HEK293 (cell line): ENCODE results near the gene ZNF197.

Experiments used
- CTCF ChIA-PET: fragments of 350-600 bp; formaldehyde crosslinking; extraction: SDS; loops from one replicate; lab custom pipeline; 2021; ENCODE audit warnings: antibody characterized with exemption; lab: Yijun Ruan, JAX
- POLR2A ChIA-PET: fragments of 300-600 bp; formaldehyde crosslinking; extraction: SDS; loops from one replicate; lab custom pipeline; 2020; ENCODE audit warnings: antibody characterized with exemption, inconsistent platforms; lab: Yijun Ruan, JAX
- H3K27ac ChIP-seq: fragments of 200-500 bp; sonication (Bioruptor generic); 2 replicates; pipeline ENCODE4 v1.5.1; 2014; ENCODE audit warnings: low read depth, low read length, control low read depth, inconsistent platforms; ENCODE audit errors: extremely low read depth
- H3K36me3 ChIP-seq, 2 experiments: fragments of 200-500 bp in 1 of 2; sonication (Bioruptor generic) in 1 of 2; 1 replicate in 1 of 2; 2 replicates in 1 of 2; pipeline ENCODE4 v1.5.1; 2014 to 2017; ENCODE audit warnings: inconsistent platforms in 2 of 2, low read length in 2 of 2; ENCODE audit not compliant: control insufficient read depth in 2 of 2, insufficient read depth in 1 of 2
- H3K4me1 ChIP-seq: fragments of 200-500 bp; sonication (Bioruptor generic); 2 replicates; pipeline ENCODE4 v1.5.1; 2014; ENCODE audit warnings: mild to moderate bottlenecking, low read length, inconsistent platforms; ENCODE audit not compliant: control insufficient read depth, insufficient read depth
- H3K4me3 ChIP-seq: 2 replicates; pipeline ENCODE4 v1.5.1; 2011; ENCODE audit warnings: low read depth, mild to moderate bottlenecking, control low read depth, low read length, moderate library complexity
- H3K9me3 ChIP-seq: fragments of 200-500 bp; sonication (Bioruptor generic); 2 replicates; pipeline ENCODE4 v1.5.1; 2014; ENCODE audit warnings: low read depth, low read length, inconsistent platforms; ENCODE audit not compliant: control insufficient read depth, insufficient read depth
- EGR2 ChIP-seq: fragments of 450-650 bp; formaldehyde crosslinking; IDR thresholded peaks from 2 replicates; pipeline ENCODE4 v1.5.1; 2016; ENCODE audit warnings: low read depth, missing biosample characterization, missing genetic modification characterization
- KLF16 ChIP-seq: fragments of 450-650 bp; formaldehyde crosslinking; IDR thresholded peaks from 2 replicates; pipeline ENCODE4 v1.5.1; 2017; ENCODE audit warnings: missing biosample characterization, missing genetic modification characterization
- KLF8 ChIP-seq: fragments of 450-650 bp; formaldehyde crosslinking; IDR thresholded peaks from 2 replicates; pipeline ENCODE4 v1.5.1; 2016; ENCODE audit warnings: missing biosample characterization, missing genetic modification characterization
- KLF9 ChIP-seq: fragments of 450-650 bp; formaldehyde crosslinking; IDR thresholded peaks from 2 replicates; pipeline ENCODE4 v1.5.1; 2016; ENCODE audit warnings: missing biosample characterization, missing genetic modification characterization, low read depth
- SCRT1 ChIP-seq: fragments of 450-650 bp; formaldehyde crosslinking; IDR thresholded peaks from 2 replicates; pipeline ENCODE4 v1.5.1; 2016; ENCODE audit warnings: missing biosample characterization, missing genetic modification characterization, borderline replicate concordance
- TCF7L2 ChIP-seq: IDR thresholded peaks from 2 replicates; pipeline ENCODE4 v1.6.1; 2011; ENCODE audit warnings: low read depth, mild to moderate bottlenecking, inconsistent platforms, low read length, moderate library complexity, borderline replicate concordance
- ZBTB10 ChIP-seq: fragments of 450-650 bp; formaldehyde crosslinking; IDR thresholded peaks from 2 replicates; pipeline ENCODE4 v1.5.1; 2016; ENCODE audit warnings: missing biosample characterization, missing genetic modification characterization
- ZBTB6 ChIP-seq: fragments of 450-650 bp; formaldehyde crosslinking; IDR thresholded peaks from 2 replicates; pipeline ENCODE4 v1.5.1; 2017; ENCODE audit warnings: missing biosample characterization, missing genetic modification characterization
- ZNF18 ChIP-seq: fragments of 450-650 bp; formaldehyde crosslinking; IDR thresholded peaks from 2 replicates; pipeline ENCODE4 v1.5.1; 2016; ENCODE audit warnings: missing biosample characterization, missing genetic modification characterization
- ZNF223 ChIP-seq: fragments of 450-650 bp; formaldehyde crosslinking; IDR thresholded peaks from 2 replicates; pipeline ENCODE4 v1.5.1; 2016; ENCODE audit warnings: missing biosample characterization, missing genetic modification characterization
- ZNF26 ChIP-seq: fragments of 450-650 bp; formaldehyde crosslinking; IDR thresholded peaks from 2 replicates; pipeline ENCODE4 v1.5.1; 2016; ENCODE audit warnings: missing biosample characterization, missing genetic modification characterization
- ZNF398 ChIP-seq: fragments of 450-650 bp; formaldehyde crosslinking; IDR thresholded peaks from 2 replicates; pipeline ENCODE4 v1.5.1; 2017; ENCODE audit warnings: missing biosample characterization, missing genetic modification characterization
- ZNF426 ChIP-seq: fragments of 450-650 bp; formaldehyde crosslinking; IDR thresholded peaks from 2 replicates; pipeline ENCODE4 v1.5.1; 2017; ENCODE audit warnings: missing biosample characterization, missing genetic modification characterization, mild to moderate bottlenecking, inconsistent platforms, moderate library complexity
- ZNF473 ChIP-seq: fragments of 450-650 bp; formaldehyde crosslinking; IDR thresholded peaks from 2 replicates; pipeline ENCODE4 v1.5.1; 2017; ENCODE audit warnings: missing biosample characterization, missing genetic modification characterization
- ZNF501 ChIP-seq: fragments of 450-650 bp; formaldehyde crosslinking; IDR thresholded peaks from 2 replicates; pipeline ENCODE4 v1.5.1; 2016; ENCODE audit warnings: missing biosample characterization, missing genetic modification characterization
- ZNF510 ChIP-seq: fragments of 450-650 bp; formaldehyde crosslinking; IDR thresholded peaks from 2 replicates; pipeline ENCODE4 v1.5.1; 2018; ENCODE audit warnings: mild to moderate bottlenecking, missing genetic modification characterization, missing biosample characterization; ENCODE audit not compliant: insufficient replicate concordance
- ZNF530 ChIP-seq: fragments of 450-650 bp; formaldehyde crosslinking; IDR thresholded peaks from 2 replicates; pipeline ENCODE4 v1.5.1; 2016; ENCODE audit warnings: low read depth, missing biosample characterization, missing genetic modification characterization
- ZNF610 ChIP-seq: fragments of 450-650 bp; formaldehyde crosslinking; IDR thresholded peaks from 2 replicates; pipeline ENCODE4 v1.5.1; 2016; ENCODE audit warnings: missing biosample characterization, missing genetic modification characterization, borderline replicate concordance
- ZNF791 ChIP-seq: fragments of 450-650 bp; formaldehyde crosslinking; IDR thresholded peaks from 2 replicates; pipeline ENCODE4 v1.5.1; 2016; ENCODE audit warnings: missing biosample characterization, missing genetic modification characterization

The ZNF197 gene

GRCh38 chr3:44601749-44602148 is 23.1 kb upstream of the ZNF197 start (continued):
- TF ChIP-seq ZNF18 = no peak
- no peak for TF ChIP-seq KLF8 (tag by site-specific recombination)
- no peak for TF ChIP-seq ZNF223 (tag by site-specific recombination)

- H3K27ac ChIP-seq = no peak overlapping the region
- ChIA-PET CTCF (interaction anchor here (0.6 kb wide), 1 partner anchor 1465 kb away, joined by 3 read pairs; no protein-coding TSS in a partner anchor), POLR2A (no interaction called here)
- no peaks in the 10 kb centered on the region for H3K4me1 ChIP-seq
- no peaks in the 10 kb centered on the region for H3K9me3 ChIP-seq
- TF ChIP-seq ZNF398 (tag by site-specific recombination) (no peak), ZNF530 (tag by site-specific recombination) (no peak), ZNF426 (tag by site-specific recombination) (no peak), ZNF510 (tag by site-specific recombination) (no peak), KLF9 (tag by site-specific recombination) (no peak), ZNF501 (tag by site-specific recombination) (no peak), ZNF26 (tag by site-specific recombination) (no peak)
- no peaks in the 10 kb centered on the region for H3K36me3 ChIP-seq
- no peak overlapping the region for H3K4me3 ChIP-seq
Measured at GRCh38 chr3:44612678-44613077, 12.2 kb upstream of the ZNF197 start.

- Histone ChIP-seq H3K36me3 (peaks cover 0 to 50% of the 10 kb centered on the region in 2 experiments; a peak in 1 of 3 replicates), H3K4me1 (no peaks in the 10 kb centered on the region), H3K4me3 (no peak overlapping the region)
- POLR2A ChIA-PET = interaction anchor here (1.2 kb wide), 1 partner anchor 20 kb away, joined by 6 read pairs; the partner anchor contains the start of gene ZNF35
- TF ChIP-seq ZBTB6 (tag by site-specific recombination) (no peak), ZNF473 (tag by site-specific recombination) (no peak), KLF16 (tag by site-specific recombination) (no peak), SCRT1 (no peak), ZBTB10 (tag by site-specific recombination) (no peak), TCF7L2 (no peak), EGR2 (tag by site-specific recombination) (no peak), ZNF610 (tag by site-specific recombination) (no peak), ZNF791 (no peak)
- TF ChIP-seq, all 188 proteins: peak for 0
- Histone ChIP-seq H3K9me3 (no peaks in the 10 kb centered on the region), H3K27ac (no peak overlapping the region)
- CTCF ChIA-PET = interaction anchor here (0.6 kb wide), 1 partner anchor 41 kb away, joined by 4 read pairs; no protein-coding TSS in a partner anchor
Measured at GRCh38 chr3:44628716-44629115, 3.9 kb downstream of the ZNF197 start.
